Loucy (cell line): ENCODE results near the gene SOX1.

ENCODE experiments used
- H2AFZ ChIP-seq: fragments of 200-600 bp; sonication (generic); 2 replicates; pipeline ENCODE4 v1.6.0; 2016; ENCODE audit warnings: antibody characterized with exemption, mild to moderate bottlenecking, low read length, moderate library complexity
- H3F3A ChIP-seq: fragments of 200-600 bp; 2 replicates; pipeline ENCODE4 v1.6.0; 2016; ENCODE audit warnings: antibody characterized with exemption, low read depth, mild to moderate bottlenecking
- H3K27me3 ChIP-seq: fragments of 200-600 bp; sonication (generic); 2 replicates; pipeline ENCODE4 v1.6.1; 2014; ENCODE audit warnings: low read length, mild to moderate bottlenecking; ENCODE audit not compliant: insufficient read depth, poor library complexity, severe bottlenecking
- H3K36me3 ChIP-seq: fragments of 200-600 bp; sonication (generic); 2 replicates; pipeline ENCODE4 v1.6.1; 2016; ENCODE audit warnings: low read length; ENCODE audit not compliant: insufficient read depth
- H3K4me1 ChIP-seq: fragments of 200-600 bp; sonication (generic); 2 replicates; pipeline ENCODE4 v1.5.1; 2014; ENCODE audit warnings: low read length, mild to moderate bottlenecking; ENCODE audit not compliant: insufficient read depth, poor library complexity, severe bottlenecking
- H3K4me2 ChIP-seq: fragments of 200-600 bp; sonication (generic); 2 replicates; pipeline ENCODE4 v1.6.0; 2014; ENCODE audit warnings: antibody characterized with exemption, low read length, low read depth, mild to moderate bottlenecking; ENCODE audit not compliant: poor library complexity, severe bottlenecking
- H3K4me3 ChIP-seq: fragments of 200-600 bp; sonication (generic); 2 replicates; pipeline ENCODE4 v1.5.1; 2014; ENCODE audit warnings: low read length, mild to moderate bottlenecking, mixed read lengths; ENCODE audit not compliant: poor library complexity, severe bottlenecking
- H3K79me2 ChIP-seq: fragments of 200-600 bp; sonication (generic); 2 replicates; pipeline ENCODE4 v1.6.1; 2014; ENCODE audit warnings: low read length; ENCODE audit not compliant: insufficient read depth
- H3K9ac ChIP-seq: fragments of 200-600 bp; sonication (generic); 2 replicates; pipeline ENCODE4 v1.6.0; 2014; ENCODE audit warnings: mild to moderate bottlenecking, low read depth, low read length, moderate library complexity; ENCODE audit not compliant: poor library complexity, severe bottlenecking
- H3K9me2 ChIP-seq: fragments of 200-600 bp; sonication (generic); replicated peaks from 2 replicates; pipeline ENCODE4 v1.6.1; 2016; ENCODE audit warnings: low read depth, low read length, mixed read lengths
- H3K9me3 ChIP-seq: fragments of 200-600 bp; sonication (generic); 2 replicates; pipeline ENCODE4 v1.6.1; 2014; ENCODE audit warnings: mild to moderate bottlenecking, antibody characterized with exemption, low read length, low read depth; ENCODE audit not compliant: insufficient read depth
- H4K20me1 ChIP-seq: fragments of 200-600 bp; sonication (generic); 2 replicates; pipeline ENCODE4 v1.6.0; 2014; ENCODE audit warnings: antibody characterized with exemption, low read length, mild to moderate bottlenecking; ENCODE audit not compliant: insufficient read depth, poor library complexity, severe bottlenecking
- EZH2phosphoT487 ChIP-seq: fragments of 200-600 bp; IDR thresholded peaks from 2 replicates; pipeline ENCODE4 v1.6.1; 2018; ENCODE audit warnings: antibody characterized with exemption, mild to moderate bottlenecking, moderate library complexity, borderline replicate concordance
- TF ChIP-seq, protein P1 (sequence below): fragments of 200-600 bp; sonication (generic); conservative IDR thresholded peaks from 2 replicates; pipeline ENCODE4 v1.5.1; 2014; ENCODE audit warnings: mild to moderate bottlenecking, antibody characterized with exemption, low read length

Gene SOX1

GRCh38 chr13:112101360-112101930 lies 34.5 kb downstream of the SOX1 start:
- Histone ChIP-seq H2AFZ (no peak overlapping the region), H3K27me3 (no peaks in the 10 kb centered on the region), H3K9me2 (no peaks in the 10 kb centered on the region), H3K79me2 (no peaks in the 10 kb centered on the region), H3F3A (no peaks in the 10 kb centered on the region), H4K20me1 (no peaks in the 10 kb centered on the region), H3K36me3 (no peaks in the 10 kb centered on the region), H3K4me1 (no peaks in the 10 kb centered on the region), H3K4me3 (no peak overlapping the region), H3K4me2 (no peak overlapping the region), H3K9me3 (peaks cover 2% of the 10 kb centered on the region; the same call in 1 of the 2 replicates), H3K9ac (no peak overlapping the region)
- TF ChIP-seq, protein P1, sequence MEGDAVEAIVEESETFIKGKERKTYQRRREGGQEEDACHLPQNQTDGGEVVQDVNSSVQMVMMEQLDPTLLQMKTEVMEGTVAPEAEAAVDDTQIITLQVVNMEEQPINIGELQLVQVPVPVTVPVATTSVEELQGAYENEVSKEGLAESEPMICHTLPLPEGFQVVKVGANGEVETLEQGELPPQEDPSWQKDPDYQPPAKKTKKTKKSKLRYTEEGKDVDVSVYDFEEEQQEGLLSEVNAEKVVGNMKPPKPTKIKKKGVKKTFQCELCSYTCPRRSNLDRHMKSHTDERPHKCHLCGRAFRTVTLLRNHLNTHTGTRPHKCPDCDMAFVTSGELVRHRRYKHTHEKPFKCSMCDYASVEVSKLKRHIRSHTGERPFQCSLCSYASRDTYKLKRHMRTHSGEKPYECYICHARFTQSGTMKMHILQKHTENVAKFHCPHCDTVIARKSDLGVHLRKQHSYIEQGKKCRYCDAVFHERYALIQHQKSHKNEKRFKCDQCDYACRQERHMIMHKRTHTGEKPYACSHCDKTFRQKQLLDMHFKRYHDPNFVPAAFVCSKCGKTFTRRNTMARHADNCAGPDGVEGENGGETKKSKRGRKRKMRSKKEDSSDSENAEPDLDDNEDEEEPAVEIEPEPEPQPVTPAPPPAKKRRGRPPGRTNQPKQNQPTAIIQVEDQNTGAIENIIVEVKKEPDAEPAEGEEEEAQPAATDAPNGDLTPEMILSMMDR = no peak
- TF ChIP-seq EZH2phosphoT487 = no peak

- no peaks in the 10 kb centered on the region for H3F3A ChIP-seq
- H3K4me2 ChIP-seq = no peak overlapping the region
- no peaks in the 10 kb centered on the region for H4K20me1 ChIP-seq
- no peaks in the 10 kb centered on the region for H3K4me1 ChIP-seq
- no peaks in the 10 kb centered on the region for H3K27me3 ChIP-seq
- TF ChIP-seq, protein P1 = no peak
- no peak for TF ChIP-seq EZH2phosphoT487
- no peaks in the 10 kb centered on the region for H3K36me3 ChIP-seq
- H3K9me3 ChIP-seq = peaks cover 2% of the 10 kb centered on the region; the same call in 1 of the 2 replicates
- H3K79me2 ChIP-seq = no peaks in the 10 kb centered on the region
- H3K9ac ChIP-seq = no peak overlapping the region
- H3K9me2 ChIP-seq = no peaks in the 10 kb centered on the region
- H3K4me3 ChIP-seq = no peak overlapping the region
- H2AFZ ChIP-seq = no peak overlapping the region
Measured at GRCh38 chr13:112102243-112102642, 35.3 kb downstream of the SOX1 start.

DNA sequence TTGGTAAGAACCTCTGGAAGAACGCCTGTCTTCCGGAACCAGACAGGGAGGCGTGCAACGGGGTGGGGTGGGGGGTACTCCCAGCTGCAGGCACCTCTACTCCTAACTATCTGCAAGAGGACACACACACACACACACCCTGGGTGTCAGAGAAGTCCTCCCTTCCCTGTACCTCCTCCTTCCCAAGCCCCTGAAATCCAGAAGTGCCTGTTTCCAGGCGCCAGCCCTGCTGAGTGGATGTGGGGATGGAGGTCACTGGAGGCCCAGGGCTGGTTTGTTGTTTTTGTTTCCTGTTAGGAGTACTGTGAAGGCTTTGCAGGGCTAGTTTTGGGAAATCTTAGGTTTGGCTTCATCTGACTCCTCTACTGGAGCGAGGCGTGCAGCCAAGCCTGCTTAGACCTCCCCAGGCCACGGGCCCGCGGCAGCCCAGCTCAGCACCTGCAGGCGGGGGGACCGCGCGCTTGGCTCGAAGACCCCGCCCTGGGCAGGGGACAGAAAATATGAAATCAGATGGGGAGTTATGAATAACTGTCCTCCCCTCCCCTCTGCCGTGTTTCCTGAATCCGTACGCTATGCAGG lies 36.4 kb downstream of the SOX1 start:
- no peaks in the 10 kb centered on the region for H3K27me3 ChIP-seq
- H3K9ac ChIP-seq = no peak overlapping the region
- no peaks in the 10 kb centered on the region for H3K79me2 ChIP-seq
- peaks cover 2% of the 10 kb centered on the region; the same call in 1 of the 2 replicates for H3K9me3 ChIP-seq
- no peaks in the 10 kb centered on the region for H4K20me1 ChIP-seq
- H3K4me3 ChIP-seq = no peak overlapping the region
- no peaks in the 10 kb centered on the region for H3K9me2 ChIP-seq
- TF ChIP-seq, protein P1 = no peak
- no peak for TF ChIP-seq EZH2phosphoT487
- no peaks in the 10 kb centered on the region for H3K36me3 ChIP-seq
- no peaks in the 10 kb centered on the region for H3K4me1 ChIP-seq
- no peak overlapping the region for H3K4me2 ChIP-seq
- no peak overlapping the region for H2AFZ ChIP-seq
- no peaks in the 10 kb centered on the region for H3F3A ChIP-seq
